IMR-90 (cell line): ENCODE measurements around the gene CD8B2. TPM values are rescaled to one million over a fixed set of nuclear protein-coding genes. Genes with fewer than 3 reads are reported as not detected.

Source experiments
- ATAC-seq: fragments of 200-7000 bp; cut with Tn5 transposase; 2 replicates; pipeline ENCODE4 v1.9.1; 2020; ENCODE audit warnings: low read depth, mild to moderate bottlenecking, moderate library complexity
- BruUV-seq: library from RNA; stranded (reverse); fragments of 400-500 nt; replicated peaks from 2 replicates; lab custom pipeline; 2021; lab: Mats Ljungman, UMichigan
- CTCF ChIA-PET: fragments of 300-600 bp; formaldehyde crosslinking; extraction: SDS; loops from one replicate; lab custom pipeline; 2021; ENCODE audit warnings: antibody characterized with exemption; lab: Yijun Ruan, JAX
- POLR2A ChIA-PET: fragments of 300-600 bp; sonication (Branson Sonifier 250); formaldehyde crosslinking; loops from one replicate; lab custom pipeline; 2022; ENCODE audit warnings: antibody characterized with exemption; ENCODE audit not compliant: unreplicated experiment; lab: Charles Lee
- DNase-seq: peaks from one replicate; pipeline ENCODE4 v3.0.0; 2013
- H2AFZ ChIP-seq: replicated peaks from 2 replicates; pipeline ENCODE3; 2013; ENCODE audit warnings: low read length, mild to moderate bottlenecking; ENCODE audit not compliant: poor library complexity
- H2AK5ac ChIP-seq: 2 replicates; pipeline ENCODE4 v1.6.1; 2013; ENCODE audit warnings: low read depth, low read length, inconsistent platforms
- H2AK9ac ChIP-seq: replicated peaks from 2 replicates; pipeline ENCODE3; 2013; ENCODE audit warnings: mild to moderate bottlenecking, low read depth, low read length, moderate library complexity; ENCODE audit not compliant: poor library complexity
- H2BK120ac ChIP-seq: 2 replicates; pipeline ENCODE4 v1.6.1; 2013; ENCODE audit warnings: low read depth, low read length, inconsistent platforms
- H2BK15ac ChIP-seq: 3 replicates; pipeline ENCODE4 v1.6.1; 2013; ENCODE audit warnings: low read depth, low read length, inconsistent platforms
- H2BK20ac ChIP-seq: 2 replicates; pipeline ENCODE4 v1.6.1; 2013; ENCODE audit warnings: low read depth, mild to moderate bottlenecking, inconsistent platforms, low read length, moderate library complexity
- H2BK5ac ChIP-seq: 2 replicates; pipeline ENCODE4 v1.6.1; 2013; ENCODE audit warnings: mild to moderate bottlenecking, low read depth, low read length, inconsistent platforms; ENCODE audit not compliant: poor library complexity, severe bottlenecking
- H3K14ac ChIP-seq: replicated peaks from 2 replicates; pipeline ENCODE4 v1.6.1; 2013; ENCODE audit warnings: low read depth, low read length, inconsistent platforms
- H3K18ac ChIP-seq: 2 replicates; pipeline ENCODE4 v1.6.1; 2013; ENCODE audit warnings: low read depth, low read length, control low read depth
- H3K23ac ChIP-seq: 2 replicates; pipeline ENCODE4 v1.6.1; 2013; ENCODE audit warnings: low read depth, low read length, inconsistent platforms
- H3K27ac ChIP-seq: 2 replicates; pipeline ENCODE4 v1.5.1; 2013; ENCODE audit warnings: mild to moderate bottlenecking, control low read depth, low read length; ENCODE audit not compliant: insufficient read depth
- H3K27me3 ChIP-seq: 2 replicates; pipeline ENCODE4 v1.6.1; 2013; ENCODE audit warnings: low read length; ENCODE audit not compliant: control insufficient read depth, insufficient read depth
- H3K36me3 ChIP-seq: 2 replicates; pipeline ENCODE4 v1.6.1; 2013; ENCODE audit warnings: low read length, mixed read lengths; ENCODE audit not compliant: control insufficient read depth, insufficient read depth
- H3K4ac ChIP-seq: 2 replicates; pipeline ENCODE4 v1.6.1; 2013; ENCODE audit warnings: low read depth, low read length, inconsistent platforms
- H3K4me1 ChIP-seq: 2 replicates; pipeline ENCODE4 v1.6.1; 2013; ENCODE audit warnings: low read length, mixed read lengths; ENCODE audit not compliant: control insufficient read depth, insufficient read depth
- H3K4me2 ChIP-seq: 2 replicates; pipeline ENCODE4 v1.6.1; 2013; ENCODE audit warnings: low read depth, mild to moderate bottlenecking, control low read depth, low read length, moderate library complexity
- H3K4me3 ChIP-seq: 2 replicates; pipeline ENCODE4 v1.5.1; 2013; ENCODE audit warnings: low read depth, mild to moderate bottlenecking, control low read depth, low read length, moderate library complexity; ENCODE audit not compliant: insufficient read depth
- H3K56ac ChIP-seq: 2 replicates; pipeline ENCODE4 v1.6.1; 2013; ENCODE audit warnings: low read length, inconsistent platforms; ENCODE audit not compliant: insufficient read depth; ENCODE audit errors: extremely low read depth
- H3K79me1 ChIP-seq, 2 experiments: 2 replicates each; pipeline ENCODE4 v1.6.1; 2013; ENCODE audit warnings: low read length in 2 of 2, inconsistent platforms in 1 of 2, low read depth in 1 of 2
- H3K9ac ChIP-seq: 2 replicates; pipeline ENCODE4 v1.6.1; 2013; ENCODE audit warnings: low read depth, low read length, control low read depth
- H3K9me1 ChIP-seq: 2 replicates; pipeline ENCODE4 v1.6.1; 2013; ENCODE audit warnings: low read length, inconsistent platforms; ENCODE audit not compliant: insufficient read depth
- H3K9me3 ChIP-seq: 2 replicates; pipeline ENCODE4 v1.6.1; 2013; ENCODE audit warnings: low read length; ENCODE audit not compliant: control insufficient read depth, insufficient read depth
- H4K20me1 ChIP-seq: 2 replicates; pipeline ENCODE4 v1.6.1; 2013; ENCODE audit warnings: low read length, inconsistent platforms; ENCODE audit not compliant: insufficient read depth
- H4K5ac ChIP-seq: 2 replicates; pipeline ENCODE4 v1.6.1; 2013; ENCODE audit warnings: mild to moderate bottlenecking, low read depth, low read length, control low read depth
- H4K8ac ChIP-seq, 2 experiments: 2 replicates each; pipeline ENCODE4 v1.6.1; 2013; ENCODE audit warnings: low read depth in 2 of 2, low read length in 2 of 2, control low read depth in 1 of 2, inconsistent platforms in 1 of 2
- H4K91ac ChIP-seq: 2 replicates; pipeline ENCODE4 v1.6.1; 2013; ENCODE audit warnings: low read depth, low read length, inconsistent platforms; ENCODE audit not compliant: insufficient read depth
- BHLHE40 ChIP-seq: fragments of 150-350 bp; IDR thresholded peaks from 2 replicates; pipeline ENCODE4 v1.6.1; 2016; ENCODE audit warnings: mild to moderate bottlenecking, low read depth, low read length
- CEBPB ChIP-seq: IDR thresholded peaks from 2 replicates; pipeline ENCODE4 v1.6.1; 2012; ENCODE audit warnings: low read depth, low read length, improper control_type of control experiment
- CHD1 ChIP-seq: IDR thresholded peaks from 2 replicates; pipeline ENCODE4 v1.6.1; 2012; ENCODE audit warnings: low read depth, low read length, improper control_type of control experiment
- FOS ChIP-seq: fragments of 150-350 bp; IDR thresholded peaks from 2 replicates; pipeline ENCODE4 v1.6.1; 2016; ENCODE audit warnings: low read depth, low read length
- MAFK ChIP-seq: IDR thresholded peaks from 2 replicates; pipeline ENCODE4 v1.6.1; 2012; ENCODE audit warnings: low read depth, low read length, improper control_type of control experiment
- MAZ ChIP-seq: IDR thresholded peaks from 2 replicates; pipeline ENCODE4 v1.6.1; 2012; ENCODE audit warnings: low read depth, mild to moderate bottlenecking, low read length, improper control_type of control experiment, moderate library complexity, borderline replicate concordance
- MXI1 ChIP-seq: IDR thresholded peaks from 2 replicates; pipeline ENCODE4 v1.6.1; 2012; ENCODE audit warnings: low read depth, mild to moderate bottlenecking, low read length, moderate library complexity, borderline replicate concordance
- NFE2L2 ChIP-seq: fragments of 150-350 bp; IDR thresholded peaks from 2 replicates; pipeline ENCODE4 v1.6.1; 2016; ENCODE audit warnings: low read depth, mild to moderate bottlenecking, low read length
- POLR2A ChIP-seq: IDR thresholded peaks from 2 replicates; pipeline ENCODE4 v1.6.1; 2012; ENCODE audit warnings: mild to moderate bottlenecking, low read depth, low read length
- RAD21 ChIP-seq: IDR thresholded peaks from 2 replicates; pipeline ENCODE4 v1.6.1; 2012; ENCODE audit warnings: low read length, improper control_type of control experiment
- RCOR1 ChIP-seq: IDR thresholded peaks from 2 replicates; pipeline ENCODE4 v1.6.1; 2012; ENCODE audit warnings: mild to moderate bottlenecking, low read length, improper control_type of control experiment; ENCODE audit not compliant: insufficient replicate concordance
- RFX5 ChIP-seq: IDR thresholded peaks from 2 replicates; pipeline ENCODE4 v1.8.0; 2012; ENCODE audit warnings: low read depth, mild to moderate bottlenecking, low read length, moderate library complexity
- SMC3 ChIP-seq: fragments of 150-350 bp; IDR thresholded peaks from 2 replicates; pipeline ENCODE4 v1.6.1; 2016; ENCODE audit warnings: low read depth, mild to moderate bottlenecking, antibody characterized with exemption, low read length, moderate library complexity
- WGBS, 2 experiments: methylation state at CpG; one replicate each; pipeline versions ENCODE4 v1.1.5 to v1.1.7; 2013; ENCODE audit warnings: missing lambda C conversion rate in 2 of 2; ENCODE audit not compliant: insufficient read length in 1 of 2; ENCODE audit errors: extremely low coverage in 2 of 2; 5-methylcytosine and 5-hydroxymethylcytosine counted together
- dilution Hi-C: fragments of 300-500 bp; cut with HindIII; formaldehyde crosslinking; loops from one replicate; pipeline ENCODE4 v1.14.3; 2018; ENCODE audit warnings: low sequenced_read_pairs; ENCODE audit not compliant: unreplicated experiment
- in situ Hi-C: fragments of 300-500 bp; cut with MboI; formaldehyde crosslinking; loops from 3 replicates; pipeline ENCODE4 v1.14.3; 2019; ENCODE audit warnings: low sequenced_read_pairs, inconsistent platforms, mixed read lengths
- intact Hi-C: fragments of 100-400 bp; cut with micrococcal nuclease; formaldehyde crosslinking; loops from 2 replicates; pipeline ENCODE4 v1.10.0; 2022
- polyA plus RNA-seq, 3 experiments: library from polyadenylated mRNA; depleted of rRNA; stranded (reverse); fragments of >200 nt; gene quantifications; 2 replicates each; pipeline ENCODE4 v1.2.3, GENCODE V29; 2012; ENCODE audit warnings: low replicate concordance in 1 of 3
- total RNA-seq: library from RNA; depleted of rRNA; stranded (reverse); fragments of >200 nt; gene quantifications from 2 replicates; pipeline ENCODE4 v1.2.3, GENCODE V29; 2012
- TF ChIP-seq, protein P1 (sequence below): conservative IDR thresholded peaks from 2 replicates; pipeline ENCODE4 v1.5.1; 2012; ENCODE audit warnings: mild to moderate bottlenecking, low read depth, low read length, improper control_type of control experiment
- TF ChIP-seq, protein P2 (sequence below): fragments of 150-350 bp; IDR thresholded peaks from 2 replicates; pipeline ENCODE4 v1.6.1; 2017; ENCODE audit warnings: mild to moderate bottlenecking, antibody characterized with exemption, low read length, low read depth
- TF ChIP-seq, protein P3 (sequence below): fragments of 150-350 bp; IDR thresholded peaks from 2 replicates; pipeline ENCODE4 v1.6.1; 2016; ENCODE audit warnings: low read depth, mild to moderate bottlenecking, low read length, moderate library complexity, borderline replicate concordance

Gene CD8B2
- total and polyA plus RNA-seq, 2 of the 4 experiments (the other 2 are of a cell fraction): not detected

DNA sequence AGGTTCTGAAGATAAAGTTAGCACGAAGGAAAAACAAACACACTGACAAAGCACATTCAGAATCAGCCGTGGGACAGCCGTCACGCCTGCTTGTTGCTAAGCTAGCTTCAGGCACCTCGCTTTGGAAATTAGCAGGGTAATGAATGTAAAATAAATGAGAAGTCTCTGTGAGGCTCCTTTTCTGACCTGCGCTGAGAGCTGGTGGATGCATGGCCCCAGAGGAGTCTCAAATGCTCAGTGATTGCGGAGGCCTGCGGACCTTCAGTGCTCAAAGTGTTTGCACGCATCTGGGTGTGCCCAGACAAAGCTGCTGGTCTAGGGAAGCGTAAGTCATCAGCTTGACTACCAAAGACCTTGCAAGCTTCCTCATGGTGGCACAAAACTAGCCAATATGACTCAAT, 50.6 kb downstream of the CD8B2 start:
- in situ Hi-C loops: no loop called here
- dilution Hi-C loops: no loop called here

More for the DNA sequence above, 50.6 kb downstream of the CD8B2 start:
- H3K14ac ChIP-seq: no peak overlapping the region
- H3K27ac ChIP-seq: no peak overlapping the region
- H2BK20ac ChIP-seq: no peak overlapping the region
- no peaks in the 10 kb centered on the region for H3K79me1 ChIP-seq
- H4K8ac ChIP-seq: no peak overlapping the region
- no peak for DNase-seq
- ChIA-PET CTCF (no interaction called here), POLR2A (no interaction called here)
- H3K23ac ChIP-seq: no peak overlapping the region
- no peak overlapping the region for H3K4ac ChIP-seq
- no peaks in the 10 kb centered on the region for H3K9me1 ChIP-seq
- no peaks in the 10 kb centered on the region for H3K9me3 ChIP-seq
- H3K4me2 ChIP-seq: no peak overlapping the region
- TF ChIP-seq SMC3 (no peak), RAD21 (no peak), MXI1 (no peak), POLR2A (no peak), FOS (no peak), NFE2L2 (no peak), RCOR1 (no peak), MAZ (no peak), CHD1 (no peak), BHLHE40 (no peak), MAFK (no peak), RFX5 (no peak), CEBPB (no peak)
- TF ChIP-seq, protein P1, sequence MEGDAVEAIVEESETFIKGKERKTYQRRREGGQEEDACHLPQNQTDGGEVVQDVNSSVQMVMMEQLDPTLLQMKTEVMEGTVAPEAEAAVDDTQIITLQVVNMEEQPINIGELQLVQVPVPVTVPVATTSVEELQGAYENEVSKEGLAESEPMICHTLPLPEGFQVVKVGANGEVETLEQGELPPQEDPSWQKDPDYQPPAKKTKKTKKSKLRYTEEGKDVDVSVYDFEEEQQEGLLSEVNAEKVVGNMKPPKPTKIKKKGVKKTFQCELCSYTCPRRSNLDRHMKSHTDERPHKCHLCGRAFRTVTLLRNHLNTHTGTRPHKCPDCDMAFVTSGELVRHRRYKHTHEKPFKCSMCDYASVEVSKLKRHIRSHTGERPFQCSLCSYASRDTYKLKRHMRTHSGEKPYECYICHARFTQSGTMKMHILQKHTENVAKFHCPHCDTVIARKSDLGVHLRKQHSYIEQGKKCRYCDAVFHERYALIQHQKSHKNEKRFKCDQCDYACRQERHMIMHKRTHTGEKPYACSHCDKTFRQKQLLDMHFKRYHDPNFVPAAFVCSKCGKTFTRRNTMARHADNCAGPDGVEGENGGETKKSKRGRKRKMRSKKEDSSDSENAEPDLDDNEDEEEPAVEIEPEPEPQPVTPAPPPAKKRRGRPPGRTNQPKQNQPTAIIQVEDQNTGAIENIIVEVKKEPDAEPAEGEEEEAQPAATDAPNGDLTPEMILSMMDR: no peak
- TF ChIP-seq, protein P2, sequence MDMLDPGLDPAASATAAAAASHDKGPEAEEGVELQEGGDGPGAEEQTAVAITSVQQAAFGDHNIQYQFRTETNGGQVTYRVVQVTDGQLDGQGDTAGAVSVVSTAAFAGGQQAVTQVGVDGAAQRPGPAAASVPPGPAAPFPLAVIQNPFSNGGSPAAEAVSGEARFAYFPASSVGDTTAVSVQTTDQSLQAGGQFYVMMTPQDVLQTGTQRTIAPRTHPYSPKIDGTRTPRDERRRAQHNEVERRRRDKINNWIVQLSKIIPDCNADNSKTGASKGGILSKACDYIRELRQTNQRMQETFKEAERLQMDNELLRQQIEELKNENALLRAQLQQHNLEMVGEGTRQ: no peak
- TF ChIP-seq, protein P3, sequence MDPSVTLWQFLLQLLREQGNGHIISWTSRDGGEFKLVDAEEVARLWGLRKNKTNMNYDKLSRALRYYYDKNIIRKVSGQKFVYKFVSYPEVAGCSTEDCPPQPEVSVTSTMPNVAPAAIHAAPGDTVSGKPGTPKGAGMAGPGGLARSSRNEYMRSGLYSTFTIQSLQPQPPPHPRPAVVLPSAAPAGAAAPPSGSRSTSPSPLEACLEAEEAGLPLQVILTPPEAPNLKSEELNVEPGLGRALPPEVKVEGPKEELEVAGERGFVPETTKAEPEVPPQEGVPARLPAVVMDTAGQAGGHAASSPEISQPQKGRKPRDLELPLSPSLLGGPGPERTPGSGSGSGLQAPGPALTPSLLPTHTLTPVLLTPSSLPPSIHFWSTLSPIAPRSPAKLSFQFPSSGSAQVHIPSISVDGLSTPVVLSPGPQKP: no peak
- H2BK120ac ChIP-seq: no peak overlapping the region
- H3K27me3 ChIP-seq: no peaks in the 10 kb centered on the region
- no peak overlapping the region for H2AFZ ChIP-seq
- H3K4me3 ChIP-seq: no peak overlapping the region
- 89% methylated on average over 3 of the region's 10 CpGs; no CpG with 5 or more reads in 1 of the 2 experiments for WGBS, 2 experiments
- no peak overlapping the region for H3K56ac ChIP-seq
- no TSS peak for BruUV-seq
- intact Hi-C loops: no loop called here
- no peak overlapping the region for H2BK5ac ChIP-seq
- no peak for ATAC-seq
- no peak overlapping the region for H4K91ac ChIP-seq
- no peak overlapping the region for H2AK5ac ChIP-seq
- no peaks in the 10 kb centered on the region for H3K4me1 ChIP-seq
- no peak overlapping the region for H3K18ac ChIP-seq
- no peak overlapping the region for H3K9ac ChIP-seq
- no peak overlapping the region for H4K5ac ChIP-seq
- H4K20me1 ChIP-seq: no peaks in the 10 kb centered on the region
- no peak overlapping the region for H2BK15ac ChIP-seq
- no peak overlapping the region for H2AK9ac ChIP-seq
- no peaks in the 10 kb centered on the region for H3K36me3 ChIP-seq
